8988T (cell line): ENCODE data around the gene MXD4.
"Not testable (repeated sequence)": the region's sequence is repeated elsewhere in the genome, so short reads cannot be mapped to it uniquely, and the experiment has no call there.

Experiments used
- DNase-seq: peaks from one replicate; pipeline ENCODE4 v3.0.0; 2011

The MXD4 gene

GRCh38 chr4:2217726-2218125 lies 44.2 kb downstream of the MXD4 start:
- no peak for DNase-seq

- DNase-seq = no peak
These were observed 49.1 kb downstream of the MXD4 start for GRCh38 chr4:2212831-2213230.

DNA sequence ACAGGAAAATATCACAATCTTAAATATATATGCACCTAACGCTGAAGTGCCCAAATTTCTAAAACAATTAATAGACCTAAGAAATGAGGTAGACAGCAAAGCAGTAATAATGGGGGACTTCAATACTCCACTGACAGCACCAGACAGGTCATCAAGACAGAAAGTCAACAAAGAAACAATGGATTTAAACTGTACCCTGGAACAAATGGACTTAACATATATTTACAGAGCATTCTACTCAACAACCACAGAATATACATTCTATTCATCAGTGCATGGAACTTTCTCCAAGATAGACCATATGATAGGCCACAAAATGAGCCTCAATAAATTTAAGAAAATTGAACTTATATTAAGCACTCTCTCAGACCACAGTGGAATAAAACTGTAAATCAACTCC lies 59.1 kb downstream of the MXD4 start:
- not testable (repeated sequence) for DNase-seq
